ENCODE data around the gene EHBP1L1.
A peak's percentile ranks its signal among the peaks of the same experiment; 100 is the strongest.
"Not testable (repeated sequence)": the region's sequence is repeated elsewhere in the genome, so short reads cannot be mapped to it uniquely, and the experiment has no call there.

Gene EHBP1L1

GRCh38 chr11:65560555-65561418 is 15.1 kb upstream of the EHBP1L1 start:
- peak; percentile 83 for DNase-seq (ENCODE audit: low spot score)

GRCh38 chr11:65562020-65562419 is 13.8 kb upstream of the EHBP1L1 start:
- no peak for DNase-seq (ENCODE audit: low spot score)

GRCh38 chr11:65562788-65563187 is 13.1 kb upstream of the EHBP1L1 start:
- no peak for DNase-seq (ENCODE audit: low spot score)

GRCh38 chr11:65563601-65564000 is 12.3 kb upstream of the EHBP1L1 start:
- no peak for DNase-seq (ENCODE audit: low spot score)

GRCh38 chr11:65564879-65565559 is 10.8 kb upstream of the EHBP1L1 start:
- not testable (repeated sequence) for DNase-seq (ENCODE audit: low spot score)

- DNase-seq (ENCODE audit: low spot score): no peak
Measured at GRCh38 chr11:65565624-65566453, 10.0 kb upstream of the EHBP1L1 start.

GRCh38 chr11:65569164-65569972 is 6.5 kb upstream of the EHBP1L1 start:
- no peak for DNase-seq (ENCODE audit: low spot score)

- DNase-seq (ENCODE audit: low spot score): peak; percentile 98
Measured at GRCh38 chr11:65569973-65570918, 5.6 kb upstream of the EHBP1L1 start, which contains the start of gene ZNRD2. ZNRD2 (plus strand) TSS chr11:65570477; CDS start chr11:65570492, 15 bp downstream.

- DNase-seq (ENCODE audit: low spot score): no peak
Measured at GRCh38 chr11:65571420-65571819, 4.4 kb upstream of the EHBP1L1 start.

GRCh38 chr11:65571940-65572339 is 3.9 kb upstream of the EHBP1L1 start:
- DNase-seq (ENCODE audit: low spot score): peak; percentile 68

GRCh38 chr11:65572356-65573051 is 3.3 kb upstream of the EHBP1L1 start, which contains the start of gene FAM89B:
FAM89B (plus strand) TSS chr11:65572538; CDS start chr11:65572670, 132 bp downstream.
- peak; percentile 88 for DNase-seq (ENCODE audit: low spot score)

- DNase-seq (ENCODE audit: low spot score): no peak
Measured at GRCh38 chr11:65573391-65574079, 2.3 kb upstream of the EHBP1L1 start.

GRCh38 chr11:65574109-65574810 is 1.6 kb upstream of the EHBP1L1 start:
- peak; percentile 79 for DNase-seq (ENCODE audit: low spot score)

- no peak for DNase-seq (ENCODE audit: low spot score)
Measured at GRCh38 chr11:65574811-65575567, 864 bp upstream of the EHBP1L1 start.

- no peak for DNase-seq (ENCODE audit: low spot score)
Measured at GRCh38 chr11:65576232-65576866, 496 bp downstream of the EHBP1L1 start.

Data from SK-N-DZ (cell line).